NCI-H1417 (cell line): ENCODE results near the gene PTGES.
"Not testable (repeated sequence)": the region's sequence is repeated elsewhere in the genome, so short reads cannot be mapped to it uniquely, and the experiment has no call there.

Experiments
- DNase-seq, 3 experiments: peaks; one replicate each; lab custom pipeline; 2025; lab: John Stamatoyannopoulos, UW

Gene PTGES, protein sequence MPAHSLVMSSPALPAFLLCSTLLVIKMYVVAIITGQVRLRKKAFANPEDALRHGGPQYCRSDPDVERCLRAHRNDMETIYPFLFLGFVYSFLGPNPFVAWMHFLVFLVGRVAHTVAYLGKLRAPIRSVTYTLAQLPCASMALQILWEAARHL

GRCh38 chr9:129752900-129753729 is at the start of gene PTGES:
TSS of gene PTGES (minus strand) at chr9:129753042. CDS start at chr9:129753012, 30 bp downstream.
- DNase-seq, result peak in 2 of 3 experiments; percentile 55 to 76

DNA sequence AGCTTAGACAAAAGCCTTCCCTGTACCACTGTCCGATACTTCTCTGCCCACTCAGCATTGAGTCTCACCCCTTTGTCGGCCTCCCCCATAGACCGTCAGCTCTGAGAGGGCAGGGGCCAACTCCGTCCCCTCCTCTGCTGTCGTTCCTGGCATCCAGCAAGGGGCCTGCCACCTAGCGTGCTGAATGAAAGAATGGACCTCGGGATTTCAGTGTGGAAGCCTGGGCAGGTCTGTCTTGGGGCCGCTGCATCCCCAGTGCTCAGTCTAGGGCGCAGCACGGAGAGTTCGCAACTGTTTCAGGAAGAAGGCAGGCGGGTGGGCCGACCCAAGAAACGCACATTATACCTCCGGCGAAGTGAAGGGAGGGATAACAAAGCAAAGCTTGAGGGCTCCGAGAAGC is 48.7 kb upstream of the PTGES start:
- DNase-seq, result no peak

DNA sequence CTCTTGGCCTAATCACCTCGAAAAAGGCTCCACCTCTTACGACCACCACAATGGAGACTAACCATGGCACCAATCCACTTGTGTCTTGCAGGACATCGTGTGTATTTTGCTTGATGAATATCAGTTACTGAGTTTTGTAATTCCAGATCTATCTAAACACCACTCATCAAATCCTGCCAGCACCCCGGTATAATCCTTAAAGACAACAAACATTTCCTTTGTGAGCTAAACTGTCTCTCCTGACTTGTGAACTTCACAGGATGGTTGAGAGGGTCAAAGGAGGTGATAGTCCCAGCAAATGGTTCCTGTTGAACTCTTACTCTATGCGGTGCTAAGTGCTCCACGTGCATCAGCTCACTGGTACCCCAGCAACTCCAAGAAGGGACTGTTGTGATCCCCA is 46.1 kb upstream of the PTGES start:
- no peak for DNase-seq

DNA sequence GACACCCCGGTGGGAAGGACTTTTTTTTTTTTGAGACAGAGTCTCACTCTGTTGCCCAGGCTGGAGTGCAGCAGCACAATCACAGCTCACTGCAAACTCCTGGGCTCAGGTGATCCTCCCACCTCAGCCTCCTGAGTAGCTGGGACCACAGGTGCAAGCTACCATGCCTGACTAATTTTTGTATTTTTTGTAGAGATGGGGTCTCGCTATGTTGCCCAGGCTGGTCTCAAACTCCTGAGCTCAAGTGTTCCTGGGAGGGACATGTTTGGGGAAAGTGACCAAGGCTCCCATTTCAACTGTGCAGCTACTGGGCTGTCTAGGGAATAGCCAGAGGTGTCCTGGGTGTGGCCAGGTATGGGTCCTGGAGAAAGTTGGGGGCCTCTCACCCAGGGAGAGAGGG is 43.2 kb upstream of the PTGES start:
- not testable (repeated sequence) for DNase-seq

DNA sequence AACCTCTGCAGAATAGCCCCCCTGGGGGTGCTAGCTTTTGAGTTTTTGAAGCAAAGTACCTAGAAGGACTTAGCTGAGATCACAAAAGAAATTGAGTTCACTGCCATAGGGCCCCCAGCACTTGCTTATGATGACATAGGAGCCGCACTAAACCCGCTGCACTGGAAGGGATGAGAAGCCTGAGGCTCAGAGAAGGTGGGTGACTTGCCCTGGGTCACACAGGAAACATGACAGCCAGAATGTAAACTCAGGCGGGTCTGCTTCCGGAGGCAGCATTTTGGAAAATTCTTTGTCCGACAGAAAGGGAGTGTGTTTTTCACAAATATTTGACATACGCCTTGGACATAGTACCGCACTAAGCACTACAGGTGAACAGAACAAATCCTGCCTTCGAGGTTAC is 41.7 kb upstream of the PTGES start:
- DNase-seq, result no peak

DNA sequence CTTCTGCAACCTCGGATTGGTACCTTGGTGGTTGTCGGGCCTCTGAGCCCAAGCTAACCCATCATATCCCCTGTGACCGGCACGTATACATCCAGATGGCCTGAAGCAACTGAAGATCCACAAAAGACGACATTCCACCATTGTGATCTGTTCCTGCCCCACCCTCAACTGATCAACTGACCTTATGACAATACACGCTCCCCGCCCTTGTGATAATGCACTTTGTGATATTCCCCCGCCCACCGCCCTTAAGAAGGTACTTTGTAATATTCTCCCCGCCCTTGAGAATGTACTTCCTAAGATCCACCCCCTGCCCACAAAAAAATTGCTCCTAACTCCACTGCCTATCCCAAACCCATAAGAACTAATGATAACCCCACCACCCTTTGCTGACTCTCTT is 33.6 kb upstream of the PTGES start:
- no peak for DNase-seq

DNA sequence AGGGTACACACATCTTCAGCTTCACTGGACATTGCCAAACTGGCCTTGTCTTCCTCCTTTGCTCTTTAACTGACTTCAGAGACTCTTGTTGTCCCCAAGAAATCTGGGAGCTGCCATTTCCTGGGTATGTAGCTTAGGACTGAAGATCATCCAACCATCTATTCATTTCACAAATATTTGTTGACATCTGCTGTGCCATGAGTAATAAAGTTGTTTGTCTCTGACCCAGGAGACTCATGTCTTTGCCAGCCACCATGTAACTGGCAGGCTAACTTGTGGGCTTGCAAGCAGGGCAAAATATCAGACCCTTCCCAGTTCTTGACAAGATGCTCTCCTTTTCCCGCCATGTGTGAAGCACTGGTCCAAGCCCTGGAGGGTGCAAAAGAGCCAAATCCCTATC is 33.0 kb upstream of the PTGES start:
- DNase-seq, result no peak

DNA sequence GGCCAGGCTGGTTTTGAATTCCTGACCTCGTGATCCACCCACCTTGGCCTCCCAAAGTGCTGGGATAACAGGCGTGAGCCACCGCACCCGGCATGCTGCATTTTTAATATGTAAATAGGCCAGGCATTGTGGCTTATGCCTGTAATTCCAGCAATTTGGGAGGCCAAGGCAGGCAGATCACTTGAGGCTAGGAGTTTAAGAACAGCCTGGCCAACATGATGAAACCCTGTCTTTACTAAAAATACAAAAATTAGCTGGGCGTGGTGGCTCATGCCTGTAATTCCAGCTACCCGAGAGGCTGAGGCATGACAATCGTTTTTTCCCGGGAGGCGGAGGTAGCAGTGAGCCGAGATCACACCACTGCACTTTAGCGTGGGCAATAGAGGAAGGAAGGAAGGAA is 32.1 kb upstream of the PTGES start:
- not testable (repeated sequence) for DNase-seq

- DNase-seq, result peak; percentile 44 to 86 (median 55)
These were observed 30.9 kb upstream of the PTGES start for GRCh38 chr9:129783516-129784361.

- DNase-seq, result no peak
These were observed 29.1 kb upstream of the PTGES start for GRCh38 chr9:129781981-129782380.

GRCh38 chr9:129781131-129781530 is 28.3 kb upstream of the PTGES start:
- no peak for DNase-seq

DNA sequence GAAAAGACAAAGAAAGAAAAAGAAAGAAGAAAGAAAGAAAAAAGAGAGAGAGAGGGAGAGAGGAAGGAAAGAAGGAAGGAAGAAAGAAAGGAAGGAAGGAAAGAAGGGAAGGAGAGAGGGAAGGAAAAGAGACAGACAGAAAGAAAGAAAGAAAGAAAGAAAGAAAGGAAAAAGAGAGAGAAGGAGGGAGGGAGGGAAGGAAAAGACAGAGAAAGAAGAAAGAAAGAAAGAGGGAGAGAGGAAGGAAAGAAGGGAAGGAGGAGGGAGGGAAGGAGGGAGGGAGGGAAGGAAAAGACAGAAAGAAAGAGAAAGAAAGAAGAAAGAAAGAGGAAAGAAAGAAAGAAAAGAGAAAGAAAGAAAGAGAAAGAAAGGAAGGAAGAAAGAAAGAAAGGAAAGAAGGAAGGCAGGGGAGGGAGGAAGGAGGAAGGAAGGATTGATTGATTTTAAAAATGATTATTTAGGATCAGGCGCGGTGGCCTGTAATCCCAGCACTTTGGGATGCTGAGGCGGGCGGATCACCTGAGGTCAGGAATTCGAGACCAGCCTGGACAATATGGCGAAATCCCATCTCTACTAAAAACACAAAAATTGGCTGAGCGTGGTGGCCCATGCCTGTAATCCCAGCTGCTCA is 26.8 kb upstream of the PTGES start:
- DNase-seq, result no peak

DNA sequence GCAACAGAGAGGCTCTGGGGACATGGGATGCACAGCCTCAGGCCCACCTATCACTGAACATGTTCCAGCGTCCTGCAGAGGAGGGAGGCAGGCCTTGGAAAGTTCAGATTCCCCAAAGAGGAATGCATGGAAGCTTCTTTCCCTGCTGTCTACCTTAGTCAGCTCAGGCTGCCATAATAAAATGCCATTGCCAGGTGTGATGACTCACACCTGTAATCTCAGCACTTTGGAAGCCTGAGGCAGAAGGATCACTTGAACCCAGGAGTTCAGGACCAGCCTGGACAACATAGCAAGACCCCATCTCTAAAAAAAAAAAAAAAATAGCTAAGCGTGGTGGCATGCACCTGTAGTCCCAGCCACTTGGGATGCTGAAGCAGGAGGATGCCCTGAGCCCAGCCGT is 25.6 kb upstream of the PTGES start:
- no peak for DNase-seq

- DNase-seq, result no peak
These were observed 24.9 kb upstream of the PTGES start for GRCh38 chr9:129777769-129778130.

DNA sequence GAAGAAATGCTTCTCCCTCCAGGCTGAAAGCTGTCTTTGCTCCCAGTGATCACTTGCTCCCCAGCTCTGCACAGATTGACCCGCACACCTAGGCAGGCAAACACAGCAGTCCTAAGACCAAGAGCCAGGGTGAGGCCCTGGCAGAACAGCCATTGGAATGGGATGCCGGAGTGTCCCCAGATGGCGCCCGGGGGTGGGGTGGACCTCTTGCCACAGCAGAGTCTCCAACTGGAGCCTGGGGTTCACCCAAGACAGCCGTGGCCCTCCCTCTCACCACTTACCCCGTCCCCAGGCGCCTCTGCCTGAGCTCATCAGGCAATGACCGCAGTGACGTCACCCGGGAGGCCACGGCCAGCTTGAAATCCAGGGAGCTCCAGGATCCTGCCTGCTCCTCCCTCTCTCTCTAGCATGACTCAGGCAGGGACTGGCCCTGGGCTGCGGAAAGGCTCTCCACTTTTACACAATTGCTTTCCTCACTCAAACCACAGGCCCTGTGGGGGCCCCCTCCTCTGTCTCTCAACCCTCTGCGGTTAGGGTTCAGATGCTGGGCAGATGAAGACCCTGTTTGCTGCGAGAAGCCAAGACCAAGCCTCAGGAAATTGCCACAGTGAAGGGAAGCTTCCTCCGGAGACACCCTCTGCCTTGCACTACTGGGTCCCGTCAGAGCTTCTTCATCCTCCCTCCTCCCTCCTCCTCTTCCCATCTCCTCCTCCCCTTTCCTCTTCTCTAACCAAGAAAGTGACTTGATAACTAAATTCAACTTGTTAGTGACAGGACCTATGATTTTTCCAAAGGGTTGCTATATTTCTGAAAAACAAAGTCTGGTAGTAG is 24.3 kb upstream of the PTGES start:
- DNase-seq, result peak in 2 of 3 experiments; percentile 16 to 44

- DNase-seq, result no peak
These were observed 23.7 kb upstream of the PTGES start for GRCh38 chr9:129776566-129776937.

DNA sequence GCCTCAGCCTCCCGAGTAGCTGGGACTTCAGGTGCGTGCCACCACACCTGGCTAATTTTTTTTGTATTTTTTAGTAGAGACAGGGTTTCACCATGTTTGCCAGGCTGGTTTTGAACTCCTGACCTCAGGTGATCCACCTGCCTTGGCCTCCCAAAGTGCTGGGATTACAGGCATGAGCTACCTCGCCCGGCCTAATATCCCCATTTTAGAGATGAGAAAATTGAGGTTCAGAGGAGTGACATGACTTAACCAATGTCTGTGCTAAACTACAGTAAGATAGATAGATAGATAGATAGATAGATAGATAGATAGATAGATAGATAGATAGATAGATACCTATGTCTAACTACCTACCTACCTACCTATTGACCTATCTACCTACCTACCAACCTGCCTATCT is 23.3 kb upstream of the PTGES start:
- DNase-seq, result not testable (repeated sequence)

DNA sequence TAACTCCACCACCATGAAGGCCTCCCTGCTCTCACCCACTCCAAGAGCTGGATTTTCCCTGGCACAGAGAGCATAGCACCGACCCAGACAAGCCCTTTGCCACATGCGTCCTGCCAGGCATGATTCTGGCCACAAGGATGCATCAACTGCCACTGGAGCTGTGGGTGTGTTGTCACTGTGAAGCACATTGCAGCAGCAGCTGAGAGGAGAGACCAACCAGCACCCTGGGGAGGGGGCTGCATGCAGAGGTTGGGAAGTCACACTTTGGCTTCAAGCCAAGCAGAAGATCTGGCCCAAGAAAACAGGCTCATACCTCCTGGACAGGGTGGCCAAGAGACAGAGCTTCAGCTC is 22.6 kb upstream of the PTGES start:
- DNase-seq, result no peak

DNA sequence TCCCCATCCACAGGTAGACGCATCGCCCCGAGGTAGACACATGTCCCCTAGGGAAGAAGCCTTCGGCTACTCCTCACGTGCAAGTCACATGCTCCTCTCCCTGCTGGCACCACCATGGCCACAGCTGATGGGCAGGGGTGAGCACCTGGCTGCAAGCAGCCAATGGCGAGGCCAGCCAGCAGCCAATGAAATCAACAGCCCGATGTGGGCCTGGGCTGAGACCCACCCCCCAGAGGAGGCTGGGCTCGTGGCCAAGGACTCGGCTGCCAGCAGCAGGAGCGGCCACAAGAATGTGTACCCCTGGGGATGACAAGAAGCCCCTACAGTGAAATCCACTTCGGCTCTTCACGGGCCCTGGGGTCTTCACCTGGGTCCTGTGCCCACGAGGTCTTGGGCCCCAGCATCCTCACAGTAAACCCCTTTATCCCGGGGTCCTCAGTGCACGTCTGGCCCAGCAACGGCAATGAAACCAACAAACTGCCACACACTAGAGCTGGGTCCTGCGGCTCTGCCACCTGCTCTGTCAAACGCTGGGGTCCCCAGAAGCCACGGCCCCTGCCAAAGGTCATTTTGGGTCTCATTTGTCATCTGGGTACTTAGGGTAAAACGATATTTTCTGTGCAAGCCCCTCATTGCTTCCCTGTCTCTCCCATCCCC is 22.1 kb upstream of the PTGES start:
- peak in 1 of 3 experiments; percentile 24 for DNase-seq

DNA sequence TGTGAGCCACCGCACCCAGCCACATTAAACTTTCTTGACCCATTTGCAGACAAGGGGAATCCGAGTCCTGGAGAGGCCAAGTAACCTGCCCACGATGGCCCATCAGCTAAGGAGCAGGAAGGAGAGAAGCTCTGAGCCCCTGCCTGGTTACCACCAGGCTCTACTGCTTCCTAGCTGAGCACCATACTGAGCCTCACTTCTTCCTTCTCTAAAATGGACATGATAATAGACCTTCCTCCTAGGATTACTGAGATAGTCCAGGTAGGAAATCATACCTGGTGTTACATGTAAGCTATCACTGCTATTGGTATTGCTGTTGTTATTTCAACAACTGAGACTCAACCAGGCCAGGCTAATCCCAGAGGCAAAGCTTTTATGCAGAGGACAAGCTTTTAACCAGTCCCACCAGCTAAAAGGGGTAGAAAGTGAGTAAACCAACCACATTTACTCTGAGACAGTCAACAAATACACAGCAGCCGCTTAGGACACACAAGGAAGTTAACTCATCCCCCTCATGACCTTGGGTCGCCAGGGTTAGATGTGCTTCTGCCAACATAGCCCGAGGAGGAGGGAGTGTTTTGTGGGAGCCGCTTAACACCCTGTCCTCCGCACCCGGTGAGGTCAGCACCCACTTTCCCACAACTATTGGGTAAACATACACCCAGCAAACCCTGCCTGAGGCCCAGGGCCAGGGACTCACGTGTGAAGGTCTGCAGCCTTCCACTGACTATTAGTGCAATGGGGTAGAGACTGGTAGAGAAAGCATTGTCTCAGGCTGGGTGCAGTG is 20.6 kb upstream of the PTGES start:
- no peak for DNase-seq
